A549 (cell line): ENCODE data around the gene TSSK2. TPM values are rescaled to one million over a fixed set of nuclear protein-coding genes. Genes with fewer than 3 reads are reported as not detected.

Experiments
- ATAC-seq, 2 experiments: fragments of 200-7000 bp in 1 of 2; fragments of >200 bp in 1 of 2; cut with Nextera tagmentation in 1 of 2; cut with Tn5 transposase in 1 of 2; 3 replicates each; pipeline versions ENCODE4 v1.8.0 to v1.9.1; 2018 to 2020; ENCODE audit warnings: mild to moderate bottlenecking in 1 of 2, moderate library complexity in 1 of 2
- CTCF ChIA-PET: fragments of 300-600 bp; sonication (Branson Sonifier 250); formaldehyde crosslinking; extraction: SDS; loops from one replicate; lab custom pipeline; 2021; ENCODE audit warnings: antibody characterized with exemption, inconsistent platforms; lab: Yijun Ruan, JAX
- POLR2A ChIA-PET: fragments of 350-600 bp; formaldehyde crosslinking; extraction: SDS; loops from one replicate; lab custom pipeline; 2021; ENCODE audit warnings: antibody characterized with exemption, inconsistent platforms; lab: Yijun Ruan, JAX
- DNase-seq, 2 experiments: peaks; one replicate each; pipeline versions ENCODE4 v3.0.0 to v3.0.0-alpha.2; 2011 to 2016; ENCODE audit warnings: low read depth in 1 of 2, low spot score in 1 of 2
- FAIRE-seq: peaks from 2 replicates; lab custom pipeline; 2011; peaks lifted over from hg19 to GRCh38; lab: Jason Lieb, UNC
- H3K27ac ChIP-seq, 2 experiments: fragments of >200 bp; sonication (Bioruptor Twin); formaldehyde crosslinking; 3 replicates each; pipeline ENCODE4 v1.5.1; 2016 to 2017
- H3K4me1 ChIP-seq: fragments of >200 bp; sonication (Bioruptor Twin); formaldehyde crosslinking; 3 replicates; pipeline ENCODE4 v1.6.1; 2016
- H3K4me2 ChIP-seq: fragments of >200 bp; sonication (Bioruptor Twin); formaldehyde crosslinking; 3 replicates; pipeline ENCODE4 v1.6.1; 2016
- H3K4me3 ChIP-seq: fragments of >200 bp; sonication (Bioruptor Twin); formaldehyde crosslinking; 3 replicates; pipeline ENCODE4 v1.5.1; 2016
- H3K9me3 ChIP-seq: fragments of >200 bp; sonication (Bioruptor Twin); formaldehyde crosslinking; 3 replicates; pipeline ENCODE4 v1.6.1; 2016
- BHLHE40 ChIP-seq: IDR thresholded peaks from 2 replicates; pipeline ENCODE4 v1.6.1; 2012; ENCODE audit warnings: low read depth, low read length, inconsistent platforms
- CHD2 ChIP-seq: fragments of 150-350 bp; IDR thresholded peaks from 2 replicates; pipeline ENCODE4 v1.6.1; 2014; ENCODE audit warnings: low read length; ENCODE audit not compliant: partially characterized antibody
- CHD4 ChIP-seq: fragments of 200-600 bp; sonication (generic); IDR thresholded peaks from 2 replicates; pipeline ENCODE4 v1.6.1; 2016; ENCODE audit warnings: antibody characterized with exemption, mild to moderate bottlenecking, borderline replicate concordance
- CTCF ChIP-seq: fragments of >200 bp; sonication (Bioruptor Twin); formaldehyde crosslinking; IDR thresholded peaks from 3 replicates; pipeline ENCODE4 v1.5.1; 2016
- FOSL2 ChIP-seq, 2 experiments: fragments of 450-650 bp in 1 of 2; fragments of >200 bp in 1 of 2; sonication (Bioruptor Twin) in 1 of 2; formaldehyde crosslinking; IDR thresholded peaks; 2 replicates each; pipeline versions ENCODE4 v1.5.0 to v1.6.1; 2016 to 2020; ENCODE audit warnings: mild to moderate bottlenecking in 1 of 2, moderate library complexity in 1 of 2
- FOXS1 ChIP-seq: fragments of 250-450 bp; sonication (Bioruptor Pico); IDR thresholded peaks from 2 replicates; pipeline ENCODE4 v1.5.0; 2020; ENCODE audit warnings: mild to moderate bottlenecking, moderate library complexity
- GATA3 ChIP-seq: IDR thresholded peaks from 2 replicates; pipeline ENCODE4 v1.6.1; 2012; ENCODE audit warnings: borderline replicate concordance
- HDAC2 ChIP-seq: fragments of 200-600 bp; sonication (generic); IDR thresholded peaks from 2 replicates; pipeline ENCODE4 v1.6.1; 2016
- HOXB5 ChIP-seq: fragments of 250-450 bp; sonication (Bioruptor Pico); IDR thresholded peaks from 2 replicates; pipeline ENCODE4 v1.5.0; 2020; ENCODE audit warnings: mild to moderate bottlenecking, moderate library complexity
- MAZ ChIP-seq: fragments of 150-350 bp; IDR thresholded peaks from 2 replicates; pipeline ENCODE4 v1.6.1; 2014; ENCODE audit warnings: antibody characterized with exemption, low read depth, low read length, borderline replicate concordance
- NFE2L2 ChIP-seq: fragments of 150-350 bp; conservative IDR thresholded peaks from 2 replicates; pipeline ENCODE4 v1.6.1; 2014; ENCODE audit warnings: low read length
- PHF8 ChIP-seq: fragments of 200-600 bp; sonication (generic); IDR thresholded peaks from 2 replicates; pipeline ENCODE4 v1.6.1; 2016; ENCODE audit warnings: low read depth, mild to moderate bottlenecking, antibody characterized with exemption, moderate library complexity, borderline replicate concordance
- SMC3 ChIP-seq: fragments of >200 bp; sonication (Bioruptor Twin); formaldehyde crosslinking; IDR thresholded peaks from 3 replicates; pipeline ENCODE4 v1.6.1; 2018; ENCODE audit warnings: inconsistent platforms
- SREBF2 ChIP-seq: fragments of 450-650 bp; IDR thresholded peaks from 2 replicates; pipeline ENCODE4 v1.6.1; 2014; ENCODE audit warnings: mild to moderate bottlenecking, moderate library complexity
- ZC3H11A ChIP-seq: fragments of 450-650 bp; IDR thresholded peaks from 2 replicates; pipeline ENCODE4 v1.6.1; 2014; ENCODE audit warnings: antibody characterized with exemption, mild to moderate bottlenecking
- ZFP36 ChIP-seq: fragments of 450-650 bp; IDR thresholded peaks from 2 replicates; pipeline ENCODE4 v1.6.1; 2014; ENCODE audit warnings: borderline replicate concordance; ENCODE audit not compliant: partially characterized antibody
- WGBS: methylation state at CpG from one replicate; pipeline ENCODE4 v1.1.6; 2017; ENCODE audit errors: missing lambda C conversion rate; 5-methylcytosine and 5-hydroxymethylcytosine counted together
- polyA minus RNA-seq: library from RNA; depleted of rRNA, polyadenylated mRNA; stranded (reverse); fragments of >200 nt; gene quantifications from 2 replicates; pipeline ENCODE4 v1.2.3, GENCODE V29; 2011; rRNA and poly(A)+ RNA removed
- polyA plus RNA-seq, 4 experiments: library from polyadenylated mRNA; depleted of rRNA in 3 of 4; stranded (reverse); fragments of >200 nt; fragmentation: RNase III in 1 of 4; extraction: RNeasy Plus Mini Kit Qiagen cat#74134 plus additional on column Dnase treatment in 1 of 4; gene quantifications; 2 replicates in 3 of 4; 3 replicates in 1 of 4; pipeline ENCODE4 v1.2.3, GENCODE V29; 2011 to 2017
- TF ChIP-seq, protein P1 (sequence below): fragments of 200-600 bp; sonication (generic); IDR thresholded peaks from 2 replicates; pipeline ENCODE4 v1.6.1; 2016; ENCODE audit warnings: antibody characterized with exemption, mild to moderate bottlenecking, moderate library complexity
- TF ChIP-seq, protein P2 (sequence below): fragments of 450-650 bp; IDR thresholded peaks from 2 replicates; pipeline ENCODE4 v1.6.1; 2014; ENCODE audit warnings: antibody characterized with exemption
- TF ChIP-seq, protein P3 (sequence below): IDR thresholded peaks from 2 replicates; pipeline ENCODE4 v1.6.1; 2012
- TF ChIP-seq, protein P4 (sequence below): fragments of 150-350 bp; IDR thresholded peaks from 2 replicates; pipeline ENCODE4 v1.6.1; 2014; ENCODE audit warnings: low read depth, mild to moderate bottlenecking, low read length

TSSK2 gene
- polyA plus RNA-seq (2011; rRNA removed) (not detected in 2 replicates), polyA plus RNA-seq (2017; fragmentation: RNase III; extraction: RNeasy Plus Mini Kit Qiagen cat#74134 plus additional on column Dnase treatment) (not detected in 3 replicates), polyA minus RNA-seq (not detected in 2 replicates)
- polyA plus RNA-seq (2012; cell fraction: cytosol; rRNA removed) = not detected in 2 replicates
- not detected in 2 replicates for polyA plus RNA-seq (2012; cell fraction: nucleus; rRNA removed)

GRCh38 chr22:19130959-19131684 is at the start of gene TSSK2:
Gene TSSK2, plus strand, starts transcription at chr22:19131308. Its CDS starts 92 bp downstream, at chr22:19131400.
- Histone ChIP-seq H3K4me1 (no peaks in the 10 kb centered on the region), H3K4me3 (no peak within 1 kb of the TSS), H3K9me3 (no peaks in the 10 kb centered on the region), H3K4me2 (no peak within 1 kb of the TSS), H3K27ac (no peak within 1 kb of the TSS)
- DNase-seq (no peak), FAIRE-seq (no peak), ATAC-seq (no peak)
- POLR2A ChIA-PET = no interaction called here
- TF ChIP-seq ZC3H11A (no peak), GATA3 (no peak), PHF8 (no peak), BHLHE40 (no peak), ZFP36 (no peak)
- CTCF ChIA-PET = no interaction called here
- 94% methylated on average over 18 of the region's 27 CpGs for WGBS

- H3K27ac ChIP-seq = no peak overlapping the region
- peaks cover 12% of the 10 kb centered on the region; the same call in 2 of the 3 replicates for H3K4me1 ChIP-seq
- 76% methylated on average over 3 of the region's 3 CpGs for WGBS
- FAIRE-seq (no peak), DNase-seq (no peak), ATAC-seq (no peak)
- CTCF ChIA-PET = interaction anchor here (0.6 kb wide), 1 partner anchor 241 kb away, joined by 4 read pairs; no protein-coding TSS in a partner anchor
- H3K4me3 ChIP-seq = no peak overlapping the region
- H3K4me2 ChIP-seq = no peak overlapping the region
- TF ChIP-seq SREBF2 = no peak
- TF ChIP-seq SMC3 = no peak
- no peak for TF ChIP-seq HOXB5 (CRISPR knock-in tag)
- no peak for TF ChIP-seq NFE2L2
- TF ChIP-seq HDAC2 = no peak
- TF ChIP-seq, protein P1, sequence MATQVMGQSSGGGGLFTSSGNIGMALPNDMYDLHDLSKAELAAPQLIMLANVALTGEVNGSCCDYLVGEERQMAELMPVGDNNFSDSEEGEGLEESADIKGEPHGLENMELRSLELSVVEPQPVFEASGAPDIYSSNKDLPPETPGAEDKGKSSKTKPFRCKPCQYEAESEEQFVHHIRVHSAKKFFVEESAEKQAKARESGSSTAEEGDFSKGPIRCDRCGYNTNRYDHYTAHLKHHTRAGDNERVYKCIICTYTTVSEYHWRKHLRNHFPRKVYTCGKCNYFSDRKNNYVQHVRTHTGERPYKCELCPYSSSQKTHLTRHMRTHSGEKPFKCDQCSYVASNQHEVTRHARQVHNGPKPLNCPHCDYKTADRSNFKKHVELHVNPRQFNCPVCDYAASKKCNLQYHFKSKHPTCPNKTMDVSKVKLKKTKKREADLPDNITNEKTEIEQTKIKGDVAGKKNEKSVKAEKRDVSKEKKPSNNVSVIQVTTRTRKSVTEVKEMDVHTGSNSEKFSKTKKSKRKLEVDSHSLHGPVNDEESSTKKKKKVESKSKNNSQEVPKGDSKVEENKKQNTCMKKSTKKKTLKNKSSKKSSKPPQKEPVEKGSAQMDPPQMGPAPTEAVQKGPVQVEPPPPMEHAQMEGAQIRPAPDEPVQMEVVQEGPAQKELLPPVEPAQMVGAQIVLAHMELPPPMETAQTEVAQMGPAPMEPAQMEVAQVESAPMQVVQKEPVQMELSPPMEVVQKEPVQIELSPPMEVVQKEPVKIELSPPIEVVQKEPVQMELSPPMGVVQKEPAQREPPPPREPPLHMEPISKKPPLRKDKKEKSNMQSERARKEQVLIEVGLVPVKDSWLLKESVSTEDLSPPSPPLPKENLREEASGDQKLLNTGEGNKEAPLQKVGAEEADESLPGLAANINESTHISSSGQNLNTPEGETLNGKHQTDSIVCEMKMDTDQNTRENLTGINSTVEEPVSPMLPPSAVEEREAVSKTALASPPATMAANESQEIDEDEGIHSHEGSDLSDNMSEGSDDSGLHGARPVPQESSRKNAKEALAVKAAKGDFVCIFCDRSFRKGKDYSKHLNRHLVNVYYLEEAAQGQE = no peak
- TF ChIP-seq, protein P2, sequence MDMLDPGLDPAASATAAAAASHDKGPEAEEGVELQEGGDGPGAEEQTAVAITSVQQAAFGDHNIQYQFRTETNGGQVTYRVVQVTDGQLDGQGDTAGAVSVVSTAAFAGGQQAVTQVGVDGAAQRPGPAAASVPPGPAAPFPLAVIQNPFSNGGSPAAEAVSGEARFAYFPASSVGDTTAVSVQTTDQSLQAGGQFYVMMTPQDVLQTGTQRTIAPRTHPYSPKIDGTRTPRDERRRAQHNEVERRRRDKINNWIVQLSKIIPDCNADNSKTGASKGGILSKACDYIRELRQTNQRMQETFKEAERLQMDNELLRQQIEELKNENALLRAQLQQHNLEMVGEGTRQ = no peak
- TF ChIP-seq, protein P3, sequence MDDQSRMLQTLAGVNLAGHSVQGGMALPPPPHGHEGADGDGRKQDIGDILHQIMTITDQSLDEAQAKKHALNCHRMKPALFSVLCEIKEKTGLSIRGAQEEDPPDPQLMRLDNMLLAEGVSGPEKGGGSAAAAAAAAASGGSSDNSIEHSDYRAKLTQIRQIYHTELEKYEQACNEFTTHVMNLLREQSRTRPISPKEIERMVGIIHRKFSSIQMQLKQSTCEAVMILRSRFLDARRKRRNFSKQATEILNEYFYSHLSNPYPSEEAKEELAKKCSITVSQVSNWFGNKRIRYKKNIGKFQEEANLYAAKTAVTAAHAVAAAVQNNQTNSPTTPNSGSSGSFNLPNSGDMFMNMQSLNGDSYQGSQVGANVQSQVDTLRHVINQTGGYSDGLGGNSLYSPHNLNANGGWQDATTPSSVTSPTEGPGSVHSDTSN = no peak
- no peak for TF ChIP-seq FOSL2 (IDR thresholded peaks at IDR 0.05)
- no peak for TF ChIP-seq FOSL2 (CRISPR knock-in tag; IDR thresholded peaks at IDR 0.05)
- TF ChIP-seq, protein P4, sequence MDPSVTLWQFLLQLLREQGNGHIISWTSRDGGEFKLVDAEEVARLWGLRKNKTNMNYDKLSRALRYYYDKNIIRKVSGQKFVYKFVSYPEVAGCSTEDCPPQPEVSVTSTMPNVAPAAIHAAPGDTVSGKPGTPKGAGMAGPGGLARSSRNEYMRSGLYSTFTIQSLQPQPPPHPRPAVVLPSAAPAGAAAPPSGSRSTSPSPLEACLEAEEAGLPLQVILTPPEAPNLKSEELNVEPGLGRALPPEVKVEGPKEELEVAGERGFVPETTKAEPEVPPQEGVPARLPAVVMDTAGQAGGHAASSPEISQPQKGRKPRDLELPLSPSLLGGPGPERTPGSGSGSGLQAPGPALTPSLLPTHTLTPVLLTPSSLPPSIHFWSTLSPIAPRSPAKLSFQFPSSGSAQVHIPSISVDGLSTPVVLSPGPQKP = no peak
- no peak for TF ChIP-seq MAZ
- no peak for TF ChIP-seq GATA3
- no peak for TF ChIP-seq BHLHE40
- TF ChIP-seq CHD4 = no peak
- no peak for TF ChIP-seq CTCF
- no peak for TF ChIP-seq FOXS1 (CRISPR knock-in tag)
- TF ChIP-seq CHD2 = no peak
- POLR2A ChIA-PET = no interaction called here
- no peaks in the 10 kb centered on the region for H3K9me3 ChIP-seq
Measured at GRCh38 chr22:19081351-19081750, 49.8 kb upstream of the TSSK2 start.
